Naive thymus-derived CD8-positive, alpha-beta T cell (primary cell): Measurements from ENCODE around the gene NELL1. TPM values are rescaled to one million over a fixed set of nuclear protein-coding genes. Genes with fewer than 3 reads are reported as not detected.

Experiments used
- ATAC-seq, 2 donors: fragments of 150-1000 bp; cut with Tn5 transposase in 1 of 2; sonication (Bioruptor Pico), chemical (Tn5 transposase) in 1 of 2; 1 replicate in 1 of 2; 2 replicates in 1 of 2; pipeline ENCODE4 v1.10.0; 2021; ENCODE audit warnings: mild to moderate bottlenecking in 2 of 2, moderate library complexity in 2 of 2
- POLR2A ChIA-PET: fragments of 350-600 bp; sonication (Branson Sonifier 250); formaldehyde crosslinking; loops from one replicate; lab custom pipeline; 2021; ENCODE audit warnings: antibody characterized with exemption; lab: Charles Lee
- DNase-seq, 10 donors: peaks; one replicate each; pipeline versions ENCODE4 v3.0.0 to v3.0.0-alpha.2; 2020 to 2022
- H3K27ac Mint-ChIP-seq, 10 donors: one replicate each; pipeline ENCODE4 v1.8.0; 2020 to 2022; ENCODE audit warnings: mild to moderate bottlenecking in 10 of 10, mixed read lengths in 10 of 10, moderate library complexity in 4 of 10, inconsistent platforms in 1 of 10
- H3K27me3 Mint-ChIP-seq, 5 donors: one replicate each; pipeline ENCODE4 v1.8.0; 2021 to 2022; ENCODE audit warnings: mixed read lengths in 5 of 5
- H3K36me3 Mint-ChIP-seq, 3 donors: one replicate each; pipeline ENCODE4 v1.8.0; 2020 to 2022; ENCODE audit warnings: mixed read lengths in 3 of 3, mild to moderate bottlenecking in 2 of 3, inconsistent platforms in 1 of 3
- H3K4me1 Mint-ChIP-seq, 4 donors: one replicate each; pipeline ENCODE4 v1.8.0; 2021 to 2022; ENCODE audit warnings: mixed read lengths in 4 of 4
- H3K4me3 Mint-ChIP-seq, 10 donors: one replicate each; pipeline ENCODE4 v1.8.0; 2020 to 2022; ENCODE audit warnings: mild to moderate bottlenecking in 10 of 10, mixed read lengths in 10 of 10, moderate library complexity in 6 of 10, inconsistent platforms in 1 of 10
- H3K9me3 Mint-ChIP-seq, 9 donors: one replicate each; pipeline ENCODE4 v1.8.0; 2020 to 2022; ENCODE audit warnings: mixed read lengths in 9 of 9, mild to moderate bottlenecking in 3 of 9, inconsistent platforms in 1 of 9, moderate library complexity in 1 of 9
- polyA plus RNA-seq, 3 donors: library from polyadenylated mRNA; unstranded; fragments of 300-500 nt; fragmentation: Illumina TruSeq; gene quantifications; one replicate each; pipeline ENCODE4 v1.2.3, GENCODE V29; 2021
- total RNA-seq, 8 experiments: library from RNA in 2 of 8; stranded (reverse) in 2 of 8; gene quantifications; one replicate each; pipeline ENCODE4 v1.2.3 and lab custom pipeline; 2021 to 2026

NELL1 gene
- total and polyA plus RNA-seq, 5 experiments from 2014 or later: not detected

DNA sequence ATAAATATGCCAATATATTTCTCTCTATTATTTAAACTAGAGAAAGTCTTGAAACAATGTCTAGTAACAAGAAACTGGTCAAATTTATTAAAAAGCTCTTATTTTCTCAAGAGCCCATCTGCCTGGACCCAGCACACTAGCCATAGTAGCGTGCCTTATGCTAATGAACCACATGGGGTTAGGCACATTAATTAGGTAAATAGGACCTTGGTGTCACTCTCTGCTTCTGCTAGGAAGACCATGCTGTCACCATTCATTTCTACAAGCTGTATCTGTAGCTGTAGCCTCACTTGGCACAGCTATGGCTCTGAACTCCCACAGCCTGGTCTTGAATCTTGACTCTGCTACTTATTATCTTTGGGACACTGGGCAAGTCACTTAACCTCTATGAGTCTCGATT is 390.5 kb downstream of the NELL1 start:
- Mint-ChIP-seq H3K27me3 (no peaks in the 10 kb centered on the region), H3K27ac (no peak overlapping the region), H3K9me3 (peaks cover 0 to 18% (median 8%) of the 10 kb centered on the region in 9 donors), H3K36me3 (no peaks in the 10 kb centered on the region), H3K4me3 (no peak overlapping the region), H3K4me1 (no peaks in the 10 kb centered on the region)
- POLR2A ChIA-PET: no interaction called here
- ATAC-seq: no peak
- no peak for DNase-seq

DNA sequence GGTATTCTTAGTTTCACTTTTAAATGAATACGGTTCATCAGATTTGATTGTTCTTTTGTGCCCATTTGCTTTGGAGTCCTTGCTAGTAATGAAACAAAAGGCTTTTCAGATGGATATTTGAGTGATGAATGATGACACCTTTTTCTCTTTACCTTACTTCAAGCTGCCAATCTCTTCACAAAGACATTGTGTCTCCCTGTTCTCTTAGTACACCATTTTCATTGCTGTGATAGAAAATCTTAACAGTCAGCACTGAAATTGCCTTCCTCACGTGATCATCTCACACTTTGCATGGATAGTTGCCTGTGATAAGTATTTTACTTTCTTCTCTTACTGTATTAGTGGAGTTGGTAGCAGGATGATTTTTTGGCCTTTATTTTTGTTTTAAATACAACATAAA is 396.6 kb downstream of the NELL1 start:
- DNase-seq (no peak), ATAC-seq (no peak)
- Mint-ChIP-seq H3K27ac (no peak overlapping the region), H3K36me3 (no peaks in the 10 kb centered on the region), H3K27me3 (no peaks in the 10 kb centered on the region), H3K9me3 (peaks cover 0 to 16% (median 8%) of the 10 kb centered on the region in 9 donors), H3K4me3 (no peak overlapping the region), H3K4me1 (no peaks in the 10 kb centered on the region)
- POLR2A ChIA-PET: no interaction called here

DNA sequence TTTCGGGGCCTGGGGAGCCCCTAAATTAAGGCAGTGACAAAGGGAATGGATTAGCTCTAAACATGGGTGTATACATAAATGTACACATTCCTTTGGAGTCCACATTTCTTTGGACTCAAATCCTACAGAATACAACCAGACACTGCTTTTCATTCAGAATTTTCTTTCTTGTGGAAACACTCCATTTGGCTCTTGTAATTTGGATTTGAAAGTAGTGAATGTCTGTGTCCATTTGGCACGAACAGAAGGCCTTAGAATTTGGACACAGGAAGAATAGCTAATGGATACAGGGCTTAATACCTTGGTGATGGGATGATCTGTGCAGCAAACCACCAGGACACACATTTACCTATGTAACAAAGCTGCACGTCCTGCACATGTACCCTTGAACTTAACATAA is 399.5 kb downstream of the NELL1 start:
- Mint-ChIP-seq H3K4me1 (no peaks in the 10 kb centered on the region), H3K27me3 (no peaks in the 10 kb centered on the region), H3K4me3 (no peak overlapping the region), H3K9me3 (peaks cover 0 to 9% (median 3%) of the 10 kb centered on the region in 9 donors), H3K27ac (no peak overlapping the region), H3K36me3 (no peaks in the 10 kb centered on the region)
- no peak for DNase-seq
- ATAC-seq: no peak
- POLR2A ChIA-PET: no interaction called here

DNA sequence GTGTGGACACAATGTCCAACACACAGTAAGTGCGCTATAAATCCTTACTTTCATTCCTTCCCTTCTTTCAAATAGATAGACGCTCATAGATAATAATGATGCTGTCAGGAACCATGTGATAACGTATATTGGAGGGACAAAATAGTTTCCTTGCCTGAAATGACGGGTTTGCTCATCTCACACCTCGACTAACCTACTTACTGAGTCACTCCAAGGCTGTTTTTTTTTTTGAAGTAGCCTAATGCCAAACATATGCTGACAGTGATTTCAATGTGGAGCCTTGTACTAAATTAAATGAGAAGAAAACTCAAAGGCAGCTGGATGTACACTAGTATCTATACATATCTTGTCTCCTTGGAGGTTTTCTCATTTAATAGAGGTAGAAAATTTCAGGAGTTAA is 400.5 kb downstream of the NELL1 start:
- no peak overlapping the region for H3K4me3 Mint-ChIP-seq
- H3K4me1 Mint-ChIP-seq: no peaks in the 10 kb centered on the region
- H3K27ac Mint-ChIP-seq: no peak overlapping the region
- no peaks in the 10 kb centered on the region for H3K36me3 Mint-ChIP-seq
- DNase-seq (no peak), ATAC-seq (no peak)
- H3K9me3 Mint-ChIP-seq: peaks cover 0 to 9% (median 0%) of the 10 kb centered on the region in 9 donors
- POLR2A ChIA-PET: no interaction called here
- H3K27me3 Mint-ChIP-seq: no peaks in the 10 kb centered on the region

DNA sequence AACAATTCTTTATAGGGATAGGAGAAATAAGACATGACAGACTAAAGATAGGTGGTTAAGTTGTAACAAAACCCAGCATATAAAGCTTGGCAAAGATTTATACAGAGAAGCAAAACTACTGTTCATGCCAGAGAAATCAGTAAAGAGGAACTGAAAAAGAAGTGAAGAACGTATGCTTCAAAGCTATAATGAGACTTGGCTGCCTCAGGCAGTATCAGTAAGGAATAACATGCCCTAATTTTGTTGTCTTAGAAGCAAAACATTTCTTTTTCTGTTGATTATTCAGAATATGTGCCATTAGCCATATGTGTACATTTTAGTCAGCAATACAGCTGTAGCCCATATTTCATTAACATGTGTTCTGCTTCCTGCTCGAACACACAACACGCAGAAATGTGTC is 403.2 kb downstream of the NELL1 start:
- Mint-ChIP-seq H3K9me3 (peaks cover 0 to 18% (median 1%) of the 10 kb centered on the region in 9 donors), H3K27ac (no peak overlapping the region), H3K4me1 (no peaks in the 10 kb centered on the region), H3K36me3 (no peaks in the 10 kb centered on the region), H3K27me3 (no peaks in the 10 kb centered on the region), H3K4me3 (no peak overlapping the region)
- no peak for ATAC-seq
- no peak for DNase-seq
- POLR2A ChIA-PET: no interaction called here

DNA sequence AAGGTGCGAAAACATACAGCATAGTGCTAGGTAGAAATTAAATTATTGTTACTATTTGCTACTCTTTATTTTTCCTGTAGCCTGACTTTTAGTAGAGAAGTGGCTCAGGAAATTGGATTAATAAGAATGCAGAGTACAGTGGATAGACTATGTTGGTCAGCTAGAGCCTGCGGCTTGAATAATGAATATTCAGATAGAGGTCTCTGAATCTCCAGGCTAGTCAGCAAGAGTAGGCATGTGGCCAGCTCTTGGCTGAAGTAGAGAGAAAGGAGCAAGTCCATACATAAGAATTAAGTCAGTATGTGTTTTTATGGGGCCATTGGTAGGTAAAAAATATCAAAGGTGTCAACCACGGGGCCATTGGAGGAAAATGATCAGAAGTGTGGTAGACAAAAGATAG is 413.5 kb downstream of the NELL1 start:
- H3K36me3 Mint-ChIP-seq: peaks cover 0 to 7% (median 0%) of the 10 kb centered on the region in 3 donors
- H3K4me3 Mint-ChIP-seq: no peak overlapping the region
- DNase-seq (no peak), ATAC-seq (no peak)
- no peak overlapping the region for H3K27ac Mint-ChIP-seq
- peaks cover 0 to 5% (median 0%) of the 10 kb centered on the region in 9 donors for H3K9me3 Mint-ChIP-seq
- POLR2A ChIA-PET: no interaction called here
- no peaks in the 10 kb centered on the region for H3K27me3 Mint-ChIP-seq
- no peaks in the 10 kb centered on the region for H3K4me1 Mint-ChIP-seq

DNA sequence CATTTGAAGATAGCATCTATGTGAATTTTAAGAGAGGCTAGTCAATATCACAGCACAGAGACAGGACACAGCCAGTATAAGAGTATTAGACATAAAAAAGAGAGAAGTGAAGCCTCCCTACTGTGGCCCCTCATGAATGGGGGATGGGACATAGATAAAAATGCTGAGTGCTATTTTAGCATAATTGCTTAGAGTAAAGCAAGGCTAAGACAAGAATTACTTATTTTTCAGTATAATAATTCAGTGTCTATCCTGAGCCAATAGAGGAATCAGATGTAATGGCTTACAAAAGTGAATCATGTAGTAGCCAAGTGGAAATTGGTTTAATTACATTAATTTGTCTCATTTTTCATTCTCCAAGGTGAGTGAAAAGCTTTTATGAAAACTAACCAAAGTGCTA is 419.5 kb downstream of the NELL1 start:
- Mint-ChIP-seq H3K27me3 (no peaks in the 10 kb centered on the region), H3K36me3 (peaks cover 0 to 10% (median 0%) of the 10 kb centered on the region in 3 donors), H3K9me3 (peaks cover 0 to 21% (median 8%) of the 10 kb centered on the region in 9 donors), H3K27ac (no peak overlapping the region), H3K4me3 (no peak overlapping the region), H3K4me1 (no peaks in the 10 kb centered on the region)
- no peak for DNase-seq
- POLR2A ChIA-PET: no interaction called here
- ATAC-seq: no peak

DNA sequence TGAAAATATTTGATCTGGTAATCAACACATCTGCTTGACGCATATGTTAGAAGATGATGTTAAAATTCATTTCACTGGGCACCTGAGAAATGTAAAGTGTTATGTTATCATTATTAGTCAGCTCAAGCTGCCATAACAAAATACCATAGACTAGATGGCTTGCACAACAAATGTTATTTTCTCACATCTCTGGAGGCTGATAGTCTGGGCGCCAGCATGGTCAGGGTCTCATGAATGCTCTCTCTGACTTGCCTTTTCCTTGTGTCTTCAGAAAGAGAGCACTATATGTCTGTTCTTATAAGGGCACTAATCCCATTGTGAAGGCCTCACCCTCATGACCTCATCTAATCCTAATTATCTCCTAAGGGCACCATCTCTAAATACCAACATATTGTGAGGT is 435.3 kb downstream of the NELL1 start:
- no peak overlapping the region for H3K27ac Mint-ChIP-seq
- H3K36me3 Mint-ChIP-seq: peaks cover 0 to 4% (median 0%) of the 10 kb centered on the region in 3 donors
- peaks cover 3 to 28% (median 11%) of the 10 kb centered on the region in 9 donors for H3K9me3 Mint-ChIP-seq
- H3K4me1 Mint-ChIP-seq: no peaks in the 10 kb centered on the region
- ATAC-seq: no peak
- H3K4me3 Mint-ChIP-seq: no peak overlapping the region
- H3K27me3 Mint-ChIP-seq: no peaks in the 10 kb centered on the region
- DNase-seq: no peak
- POLR2A ChIA-PET: no interaction called here

DNA sequence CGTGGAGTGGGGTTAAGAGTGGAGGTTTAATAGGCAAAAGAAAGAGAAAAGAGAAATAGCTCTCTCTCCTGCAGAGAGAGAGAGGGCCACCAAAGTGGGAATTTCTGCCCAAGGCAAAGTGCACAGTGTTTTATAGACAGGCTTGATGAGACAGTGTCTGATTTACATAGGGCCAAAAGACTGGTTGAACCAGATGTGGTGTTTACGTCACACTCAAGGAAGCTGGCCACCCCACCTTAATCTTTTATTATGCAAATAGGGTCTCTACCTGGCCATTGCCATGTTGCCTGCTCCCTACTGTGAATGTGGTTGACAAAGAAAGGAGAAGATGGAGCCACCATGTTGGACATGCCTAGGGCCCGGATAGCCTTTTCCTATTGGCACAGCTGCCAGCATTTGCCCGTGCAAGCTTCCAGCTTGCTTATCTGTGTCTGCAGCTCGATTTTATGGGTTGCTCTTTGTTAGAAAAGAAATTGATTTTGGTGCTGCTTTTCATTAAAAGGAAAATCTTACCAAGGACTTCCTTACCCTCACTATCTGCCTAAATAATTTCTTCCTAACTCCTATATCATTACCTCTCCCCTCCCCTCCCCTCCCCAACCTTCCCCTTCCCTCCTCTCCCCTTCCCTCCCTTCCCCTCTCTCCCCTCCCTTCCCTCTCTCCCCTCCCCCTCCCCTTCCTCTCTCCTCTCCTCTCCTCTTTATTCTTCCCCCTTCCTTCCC is 436.0 kb downstream of the NELL1 start:
- Mint-ChIP-seq H3K27ac (no peak overlapping the region), H3K36me3 (peaks cover 0 to 4% (median 0%) of the 10 kb centered on the region in 3 donors), H3K4me3 (no peak overlapping the region), H3K4me1 (no peaks in the 10 kb centered on the region), H3K27me3 (no peaks in the 10 kb centered on the region), H3K9me3 (peaks cover 3 to 28% (median 11%) of the 10 kb centered on the region in 9 donors)
- ATAC-seq (no peak), DNase-seq (no peak)
- POLR2A ChIA-PET: no interaction called here

DNA sequence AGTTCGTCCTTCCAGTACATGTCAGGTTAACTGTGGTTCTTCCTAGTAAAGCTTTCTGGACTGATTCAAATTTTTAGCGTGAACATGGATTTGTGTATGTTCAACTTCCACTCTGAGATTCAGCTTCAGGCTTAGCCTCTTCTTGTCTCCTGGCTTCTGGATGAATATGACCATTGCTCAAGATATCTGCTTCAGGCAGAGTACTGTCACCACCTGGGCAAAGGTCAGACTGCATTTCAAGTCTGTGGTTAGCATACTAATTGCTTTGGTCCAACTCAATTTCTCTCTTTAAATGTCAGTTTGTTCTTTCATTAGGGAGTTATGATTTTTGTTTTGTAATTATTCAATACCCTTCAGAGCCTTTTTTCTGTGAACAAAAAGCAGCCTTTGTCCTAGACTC is 440.0 kb downstream of the NELL1 start:
- Mint-ChIP-seq H3K27me3 (no peaks in the 10 kb centered on the region), H3K36me3 (no peaks in the 10 kb centered on the region), H3K9me3 (peaks cover 0 to 21% (median 10%) of the 10 kb centered on the region in 9 donors), H3K4me1 (no peaks in the 10 kb centered on the region), H3K4me3 (no peak overlapping the region), H3K27ac (no peak overlapping the region)
- ATAC-seq: no peak
- POLR2A ChIA-PET: no interaction called here
- DNase-seq: no peak

DNA sequence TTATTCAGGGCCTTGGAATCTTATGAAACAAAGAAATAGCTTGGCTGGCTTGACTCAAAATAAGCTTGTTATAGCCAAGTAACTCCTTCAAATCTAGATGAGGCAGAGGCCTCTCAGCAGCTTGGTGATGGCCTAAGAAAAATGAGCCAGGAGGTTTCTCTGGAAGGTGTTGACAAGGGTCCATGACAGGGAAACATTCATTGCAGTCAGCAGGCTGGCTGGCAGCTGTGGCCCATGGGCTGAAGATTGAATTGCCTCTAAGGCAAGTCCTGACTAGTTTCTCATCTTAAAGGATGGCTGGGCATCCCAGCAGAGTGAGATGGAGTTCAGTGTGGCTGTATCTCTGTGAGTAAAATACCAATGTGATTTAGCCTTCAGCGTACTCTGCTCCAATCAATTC is 441.0 kb downstream of the NELL1 start:
- H3K36me3 Mint-ChIP-seq: no peaks in the 10 kb centered on the region
- peaks cover 0 to 16% (median 7%) of the 10 kb centered on the region in 9 donors for H3K9me3 Mint-ChIP-seq
- POLR2A ChIA-PET: no interaction called here
- ATAC-seq (no peak), DNase-seq (no peak)
- H3K4me1 Mint-ChIP-seq: no peaks in the 10 kb centered on the region
- no peak overlapping the region for H3K4me3 Mint-ChIP-seq
- H3K27ac Mint-ChIP-seq: no peak overlapping the region
- no peaks in the 10 kb centered on the region for H3K27me3 Mint-ChIP-seq

DNA sequence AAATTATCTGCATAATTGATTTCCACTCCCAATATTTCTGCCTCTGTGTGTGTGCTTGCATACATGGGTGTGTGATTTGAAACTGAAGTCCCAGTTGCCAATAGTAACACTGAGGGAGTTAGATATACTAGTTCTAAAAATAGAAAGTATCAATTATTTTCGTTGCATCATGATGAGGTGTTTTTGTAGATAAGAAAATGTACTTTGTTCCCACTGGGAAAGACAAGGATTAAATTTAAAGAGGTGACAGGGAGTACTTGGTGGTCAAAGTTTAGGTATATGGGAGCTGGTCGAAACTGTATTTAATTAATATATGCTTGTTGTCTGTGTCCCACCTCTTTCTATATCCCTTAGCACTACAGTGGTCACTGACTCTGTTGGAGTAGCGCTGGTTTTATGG is 444.5 kb downstream of the NELL1 start:
- H3K36me3 Mint-ChIP-seq: no peaks in the 10 kb centered on the region

DNA sequence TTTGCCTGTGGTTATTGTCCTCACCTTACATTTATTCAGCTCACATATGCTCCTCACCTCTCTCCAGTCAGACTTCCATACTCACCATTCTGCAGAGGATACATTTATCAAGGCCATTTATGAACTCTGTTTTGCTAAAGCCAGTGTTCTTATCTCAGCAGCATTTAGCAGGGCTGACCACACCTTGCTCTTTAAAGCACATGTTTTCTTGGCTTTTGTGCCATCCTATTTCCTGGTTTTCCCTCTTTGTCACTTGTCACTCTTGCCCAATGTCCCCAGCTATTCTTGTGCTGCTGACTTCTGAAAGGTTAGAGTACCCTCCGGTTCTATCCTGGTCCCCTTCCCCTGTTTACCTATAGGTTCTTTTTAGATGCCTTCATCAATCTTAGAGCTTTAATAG is 446.6 kb downstream of the NELL1 start:
- Mint-ChIP-seq H3K27me3 (no peaks in the 10 kb centered on the region), H3K36me3 (no peaks in the 10 kb centered on the region), H3K4me3 (no peak overlapping the region), H3K4me1 (no peaks in the 10 kb centered on the region), H3K27ac (no peak overlapping the region), H3K9me3 (peaks cover 0 to 23% (median 3%) of the 10 kb centered on the region in 9 donors)
- DNase-seq (no peak), ATAC-seq (no peak)
- POLR2A ChIA-PET: no interaction called here

More for the DNA sequence above, 444.5 kb downstream of the NELL1 start:
- Mint-ChIP-seq H3K27me3 (no peaks in the 10 kb centered on the region), H3K9me3 (peaks cover 0 to 27% (median 3%) of the 10 kb centered on the region in 9 donors), H3K4me1 (no peaks in the 10 kb centered on the region), H3K4me3 (no peak overlapping the region), H3K27ac (no peak overlapping the region)
- DNase-seq (no peak), ATAC-seq (no peak)
- POLR2A ChIA-PET: no interaction called here

DNA sequence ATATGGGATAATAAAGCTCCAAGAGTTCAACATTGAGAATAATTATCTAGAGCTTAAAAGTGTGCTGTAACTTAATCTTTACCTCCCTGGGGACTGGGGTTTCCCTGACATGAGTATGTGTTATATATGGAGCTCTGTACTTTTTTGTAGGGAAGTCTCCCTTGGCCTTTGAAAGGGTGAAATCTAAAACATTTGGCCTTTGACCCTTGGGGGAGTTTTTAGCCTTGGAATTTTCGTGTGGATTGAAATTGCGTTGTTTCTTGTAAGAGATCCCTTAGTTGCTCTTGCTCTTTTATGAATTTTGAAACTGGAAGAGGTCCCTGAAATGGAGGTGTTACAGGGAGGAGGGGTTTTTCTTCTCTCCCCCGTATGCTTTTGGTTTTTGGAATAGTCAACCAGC is 450.0 kb downstream of the NELL1 start:
- no peak for ATAC-seq
- H3K4me3 Mint-ChIP-seq: no peak overlapping the region
- H3K9me3 Mint-ChIP-seq: peaks cover 0 to 17% (median 0%) of the 10 kb centered on the region in 9 donors
- H3K4me1 Mint-ChIP-seq: no peaks in the 10 kb centered on the region
- H3K27ac Mint-ChIP-seq: no peak overlapping the region
- H3K27me3 Mint-ChIP-seq: no peaks in the 10 kb centered on the region
- POLR2A ChIA-PET: no interaction called here
- DNase-seq: no peak
- H3K36me3 Mint-ChIP-seq: no peaks in the 10 kb centered on the region
